Activated CD4-positive, alpha-beta T cell treated with anti-CD3 and anti-CD28 coated beads for 48 hours (primary cell): ENCODE data around the gene FBN2.

Source experiments
- DNase-seq: peaks from one replicate; pipeline ENCODE4 v3.0.0-alpha.2; 2020

The FBN2 gene

GRCh38 chr5:128538000-128538249, at the start of gene FBN2:
TSS of gene FBN2 (minus strand) at chr5:128538245. CDS start at chr5:128537603, 642 bp downstream.
- no peak for DNase-seq

- DNase-seq = no peak
These were observed 49.2 kb upstream of the FBN2 start for GRCh38 chr5:128587275-128587674.

GRCh38 chr5:128586848-128587247, 48.8 kb upstream of the FBN2 start:
- no peak for DNase-seq

GRCh38 chr5:128579639-128580038, 41.6 kb upstream of the FBN2 start:
- no peak for DNase-seq

- DNase-seq = no peak
These were observed 41.0 kb upstream of the FBN2 start for GRCh38 chr5:128579093-128579492.

- DNase-seq = no peak
These were observed 36.0 kb upstream of the FBN2 start for GRCh38 chr5:128574041-128574440.

- DNase-seq = no peak
These were observed 34.9 kb upstream of the FBN2 start for GRCh38 chr5:128572930-128573319.

- DNase-seq = no peak
These were observed 34.2 kb upstream of the FBN2 start for GRCh38 chr5:128572051-128572929.

GRCh38 chr5:128566178-128566577, 28.1 kb upstream of the FBN2 start:
- DNase-seq = no peak

- DNase-seq = no peak
These were observed 21.6 kb upstream of the FBN2 start for GRCh38 chr5:128559300-128560297.

GRCh38 chr5:128553747-128554146, 15.7 kb upstream of the FBN2 start:
- no peak for DNase-seq

- DNase-seq = no peak
These were observed 13.4 kb upstream of the FBN2 start for GRCh38 chr5:128551476-128551875.

GRCh38 chr5:128549496-128549895, 11.5 kb upstream of the FBN2 start:
- DNase-seq = no peak

GRCh38 chr5:128546658-128547281, 8.7 kb upstream of the FBN2 start:
- DNase-seq = no peak

- DNase-seq = no peak
These were observed 3.3 kb upstream of the FBN2 start for GRCh38 chr5:128541385-128541784.

GRCh38 chr5:128539038-128539429, 989 bp upstream of the FBN2 start:
- no peak for DNase-seq

- DNase-seq = no peak
These were observed 399 bp upstream of the FBN2 start for GRCh38 chr5:128538250-128539037.

GRCh38 chr5:128537221-128537999, 635 bp downstream of the FBN2 start:
- DNase-seq = peak; percentile 3

GRCh38 chr5:128536254-128537220, 1.5 kb downstream of the FBN2 start:
- no peak for DNase-seq

- no peak for DNase-seq
These were observed 2.8 kb downstream of the FBN2 start for GRCh38 chr5:128535251-128535650.

GRCh38 chr5:128534726-128535125, 3.3 kb downstream of the FBN2 start:
- no peak for DNase-seq
